Activated CD4-positive, alpha-beta T cell treated with anti-CD3 and anti-CD28 coated beads, Interleukin-2, amount 10 ng/mL, durations not matched to agents 24 days and 14 days (primary cell): ENCODE data around the gene GBF1. TPM values are rescaled to one million over a fixed set of nuclear protein-coding genes. Genes with fewer than 3 reads are reported as not detected.

Experiments used
- DNase-seq: peaks from one replicate; pipeline ENCODE4 v3.0.0; 2022
- H3K27ac Mint-ChIP-seq: one replicate; pipeline ENCODE4 v1.8.0; 2022; ENCODE audit warnings: mild to moderate bottlenecking, mixed read lengths
- H3K27me3 Mint-ChIP-seq: one replicate; pipeline ENCODE4 v1.8.0; 2022; ENCODE audit warnings: mixed read lengths
- H3K36me3 Mint-ChIP-seq: one replicate; pipeline ENCODE4 v1.8.0; 2022; ENCODE audit warnings: low read depth, mild to moderate bottlenecking, mixed read lengths
- H3K4me1 Mint-ChIP-seq: one replicate; pipeline ENCODE4 v1.8.0; 2021; ENCODE audit warnings: mixed read lengths
- H3K4me3 Mint-ChIP-seq: one replicate; pipeline ENCODE4 v1.8.0; 2022; ENCODE audit warnings: mild to moderate bottlenecking, moderate library complexity, mixed read lengths
- H3K9me3 Mint-ChIP-seq: one replicate; pipeline ENCODE4 v1.8.0; 2021; ENCODE audit warnings: mixed read lengths
- intact Hi-C: fragments of 100-400 bp; cut with micrococcal nuclease; formaldehyde crosslinking; loops from one replicate; pipeline ENCODE4 v1.15.1; 2023
- total RNA-seq: library from RNA; stranded (reverse); gene quantifications from 2 replicates; pipeline ENCODE4 v1.2.3, GENCODE V29; 2022

The GBF1 gene
- total RNA-seq, 1 donor from 2014 or later: 47.7 TPM

DNA sequence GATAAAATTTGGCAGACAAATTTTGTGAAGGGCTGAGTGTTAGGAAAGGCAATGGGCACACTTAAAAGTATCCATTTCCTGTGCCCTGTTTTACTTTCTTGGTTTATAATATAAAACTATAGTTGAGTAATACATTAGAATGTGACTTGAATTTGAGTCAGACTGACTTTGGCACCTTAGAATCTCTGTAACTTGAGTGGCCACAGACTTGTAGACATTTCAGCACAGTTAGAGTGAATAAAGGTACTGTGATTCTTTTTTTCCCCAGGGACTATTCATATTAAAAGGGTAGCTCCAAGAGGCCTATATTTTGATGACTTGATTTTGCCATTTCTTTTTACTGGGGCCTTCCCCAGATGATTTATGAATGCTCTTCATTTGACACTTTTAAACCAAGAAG, 22.4 kb downstream of the GBF1 start:
- Mint-ChIP-seq H3K9me3 (no peaks in the 10 kb centered on the region), H3K4me3 (no peak overlapping the region), H3K27me3 (no peaks in the 10 kb centered on the region), H3K36me3 (peaks cover 23% of the 10 kb centered on the region), H3K4me1 (peaks cover 30% of the 10 kb centered on the region), H3K27ac (peak overlapping the region; percentile 88)
- no peak for DNase-seq
- intact Hi-C loops: loop anchor here (2.0 kb wide), 2 partner anchors 15 to 69 kb away; no protein-coding TSS in a partner anchor

GRCh38 chr10:102268375-102268888, 23.1 kb downstream of the GBF1 start:
- intact Hi-C loops: loop anchor here (2.0 kb wide), 2 partner anchors 14 to 68 kb away; no protein-coding TSS in a partner anchor
- peak overlapping the region; percentile 88 for H3K27ac Mint-ChIP-seq
- H3K27me3 Mint-ChIP-seq: no peaks in the 10 kb centered on the region
- peak overlapping the region; percentile 5 for H3K4me3 Mint-ChIP-seq
- DNase-seq: no peak
- peaks cover 30% of the 10 kb centered on the region for H3K4me1 Mint-ChIP-seq
- H3K9me3 Mint-ChIP-seq: no peaks in the 10 kb centered on the region
- peaks cover 19% of the 10 kb centered on the region for H3K36me3 Mint-ChIP-seq

GRCh38 chr10:102269017-102269416, 23.7 kb downstream of the GBF1 start:
- H3K9me3 Mint-ChIP-seq: no peaks in the 10 kb centered on the region
- H3K4me1 Mint-ChIP-seq: peaks cover 30% of the 10 kb centered on the region

GRCh38 chr10:102274062-102274461, 28.7 kb downstream of the GBF1 start:
- Mint-ChIP-seq H3K4me1 (peaks cover 9% of the 10 kb centered on the region), H3K4me3 (no peak overlapping the region), H3K27me3 (no peaks in the 10 kb centered on the region), H3K27ac (no peak overlapping the region), H3K9me3 (no peaks in the 10 kb centered on the region), H3K36me3 (peaks cover 15% of the 10 kb centered on the region)
- intact Hi-C loops: no loop called here
- no peak for DNase-seq

More at GRCh38 chr10:102269017-102269416, 23.7 kb downstream of the GBF1 start:
- Mint-ChIP-seq H3K4me3 (no peak overlapping the region), H3K27me3 (no peaks in the 10 kb centered on the region), H3K27ac (peak overlapping the region; percentile 88), H3K36me3 (peaks cover 18% of the 10 kb centered on the region)
- intact Hi-C loops: loop anchor here (2.0 kb wide), 2 partner anchors 14 to 68 kb away; no protein-coding TSS in a partner anchor
- no peak for DNase-seq

DNA sequence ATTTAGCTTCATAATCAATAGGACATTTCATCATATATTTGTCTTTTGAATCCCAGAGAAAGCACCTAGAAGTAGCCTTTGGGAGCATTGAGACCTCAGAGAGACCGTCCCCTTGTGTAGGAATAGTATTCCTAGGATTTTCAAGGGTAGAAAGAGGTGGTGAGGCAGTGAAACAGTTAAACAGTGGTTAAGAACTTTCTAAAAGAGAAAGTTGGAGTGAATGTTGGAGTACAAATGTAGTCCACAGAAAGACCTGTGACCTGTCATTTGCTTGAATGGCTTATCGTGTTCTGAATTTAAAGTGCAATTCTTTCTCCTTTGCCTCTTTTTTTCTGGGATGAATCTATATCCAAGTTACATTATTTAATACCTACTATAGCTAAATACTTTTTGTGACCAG, 30.0 kb downstream of the GBF1 start:
- intact Hi-C loops: no loop called here
- H3K4me3 Mint-ChIP-seq: no peak overlapping the region
- H3K4me1 Mint-ChIP-seq: peaks cover 16% of the 10 kb centered on the region
- H3K36me3 Mint-ChIP-seq: peaks cover 12% of the 10 kb centered on the region
- no peaks in the 10 kb centered on the region for H3K27me3 Mint-ChIP-seq
- DNase-seq: no peak
- H3K27ac Mint-ChIP-seq: no peak overlapping the region
- no peaks in the 10 kb centered on the region for H3K9me3 Mint-ChIP-seq

- intact Hi-C loops: no loop called here
These were observed 33.8 kb downstream of the GBF1 start for GRCh38 chr10:102279104-102279503.

DNA sequence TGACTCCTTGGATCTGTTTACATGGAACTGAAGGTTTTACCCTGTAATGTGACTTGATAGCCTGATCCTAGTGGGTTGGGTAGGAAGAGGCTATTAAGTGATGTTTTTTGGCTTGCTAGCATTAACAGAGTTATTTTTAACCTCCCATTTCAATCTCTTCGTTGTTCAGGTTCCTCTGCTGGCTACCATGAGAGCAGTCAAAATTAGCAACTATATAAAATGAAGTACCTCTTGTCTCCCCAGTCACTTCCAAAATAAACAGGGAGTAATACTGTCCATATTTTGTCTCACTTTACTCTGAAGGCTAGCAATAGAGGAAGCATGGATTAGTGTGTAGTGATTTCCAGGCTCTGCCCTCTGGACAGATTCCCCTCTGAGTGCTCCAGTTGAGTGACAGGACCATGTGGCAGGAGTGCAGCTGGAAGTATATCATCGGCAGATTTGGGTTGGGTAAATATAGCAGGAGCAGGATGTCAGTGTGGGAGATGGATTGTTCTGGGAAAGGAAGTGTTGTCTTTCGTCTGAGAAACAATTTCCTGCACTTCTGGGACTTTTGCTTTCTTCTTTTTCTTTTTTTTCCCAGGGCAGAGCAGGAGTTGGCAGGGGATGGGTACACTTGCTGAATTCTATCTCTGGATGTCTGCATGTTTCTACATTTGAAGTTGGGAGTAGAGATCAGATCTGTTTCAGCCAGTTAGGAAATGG, 35.2 kb downstream of the GBF1 start:
- Mint-ChIP-seq H3K9me3 (no peaks in the 10 kb centered on the region), H3K36me3 (peaks cover 17% of the 10 kb centered on the region), H3K27me3 (no peaks in the 10 kb centered on the region), H3K4me3 (peak overlapping the region; percentile 68), H3K4me1 (peaks cover 51% of the 10 kb centered on the region), H3K27ac (peak overlapping the region; percentile 77)
- DNase-seq: no peak
- intact Hi-C loops: loop anchor here (5.0 kb wide), 2 partner anchors 48 to 57 kb away; no protein-coding TSS in a partner anchor

More at GRCh38 chr10:102279104-102279503, 33.8 kb downstream of the GBF1 start:
- Mint-ChIP-seq H3K36me3 (peaks cover 17% of the 10 kb centered on the region), H3K4me1 (peaks cover 38% of the 10 kb centered on the region), H3K27ac (no peak overlapping the region), H3K4me3 (no peak overlapping the region), H3K9me3 (no peaks in the 10 kb centered on the region), H3K27me3 (no peaks in the 10 kb centered on the region)
- DNase-seq: no peak

GRCh38 chr10:102281102-102281487, 35.8 kb downstream of the GBF1 start:
- peaks cover 56% of the 10 kb centered on the region for H3K4me1 Mint-ChIP-seq
- H3K4me3 Mint-ChIP-seq: peak overlapping the region; percentile 68
- H3K27me3 Mint-ChIP-seq: no peaks in the 10 kb centered on the region
- intact Hi-C loops: loop anchor here (5.0 kb wide), 2 partner anchors 49 to 56 kb away; no protein-coding TSS in a partner anchor
- no peak for DNase-seq
- no peak overlapping the region for H3K27ac Mint-ChIP-seq
- no peaks in the 10 kb centered on the region for H3K9me3 Mint-ChIP-seq
- H3K36me3 Mint-ChIP-seq: peaks cover 20% of the 10 kb centered on the region

DNA sequence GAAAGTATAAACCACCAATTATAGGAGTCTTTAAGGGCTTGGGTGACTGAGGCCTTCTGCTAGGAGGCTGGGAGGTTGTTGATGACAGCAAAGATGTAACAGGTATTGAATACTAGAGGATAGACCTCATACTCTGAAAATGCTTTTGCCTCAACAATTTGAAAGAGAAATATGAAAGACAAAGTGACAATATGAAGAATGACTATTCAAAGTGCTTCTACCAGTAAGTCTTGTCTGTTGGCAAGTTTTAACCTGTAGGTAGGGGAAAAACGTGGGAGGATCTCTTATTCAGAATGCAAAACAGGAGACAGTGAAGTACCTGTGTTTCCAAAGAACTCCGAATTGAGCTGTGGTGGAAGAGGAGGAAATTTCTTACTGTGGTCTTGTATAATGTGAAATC, 38.2 kb downstream of the GBF1 start:
- peak overlapping the region; percentile 44 for H3K4me3 Mint-ChIP-seq
- no peak for DNase-seq
- H3K27me3 Mint-ChIP-seq: no peaks in the 10 kb centered on the region
- peaks cover 26% of the 10 kb centered on the region for H3K36me3 Mint-ChIP-seq
- H3K9me3 Mint-ChIP-seq: no peaks in the 10 kb centered on the region
- peak overlapping the region; percentile 80 for H3K27ac Mint-ChIP-seq
- intact Hi-C loops: loop anchor here (2.0 to 5.0 kb wide), 3 partner anchors 15 to 54 kb away; no protein-coding TSS in a partner anchor
- peaks cover 69% of the 10 kb centered on the region for H3K4me1 Mint-ChIP-seq

DNA sequence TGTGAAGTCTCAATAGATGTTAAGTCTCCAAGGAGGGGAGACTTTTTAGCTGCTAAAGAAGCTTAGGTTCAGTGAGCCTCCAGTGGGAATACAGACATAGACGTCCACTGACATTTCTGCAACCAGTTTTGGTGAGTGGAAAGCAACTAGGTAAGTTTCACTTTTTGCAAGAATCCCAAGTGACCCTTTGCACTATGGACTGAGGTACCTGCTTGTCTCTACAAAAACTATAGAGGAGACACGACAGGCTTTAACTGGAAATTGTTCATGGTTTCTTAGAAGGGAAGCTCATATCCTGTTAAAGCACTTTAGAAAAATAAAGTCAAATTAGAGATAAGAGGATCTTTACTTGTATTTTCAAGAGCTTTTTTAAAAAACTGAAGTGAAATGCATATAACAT, 38.6 kb downstream of the GBF1 start:
- peak overlapping the region; percentile 44 for H3K4me3 Mint-ChIP-seq

DNA sequence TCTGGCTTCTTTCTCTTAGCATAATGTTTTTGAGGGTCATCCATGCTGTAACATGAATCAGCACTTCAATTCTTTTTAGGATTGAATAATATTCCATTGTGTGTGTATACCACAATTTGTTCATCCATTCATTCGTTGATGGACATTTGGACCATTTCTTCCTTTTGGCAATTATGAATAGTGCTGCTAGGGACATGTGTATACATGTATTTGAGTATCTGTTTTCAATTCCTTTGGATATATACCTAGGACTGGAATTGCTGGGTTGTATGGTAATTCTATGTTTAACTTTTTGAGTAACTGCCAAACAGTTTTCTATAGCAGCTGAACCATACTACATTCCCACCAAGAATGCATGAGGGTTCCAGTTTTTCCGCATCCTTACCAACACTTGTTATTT, 39.2 kb downstream of the GBF1 start:
- H3K36me3 Mint-ChIP-seq: peaks cover 24% of the 10 kb centered on the region
- H3K27me3 Mint-ChIP-seq: no peaks in the 10 kb centered on the region

More for the DNA sequence above, 38.6 kb downstream of the GBF1 start:
- Mint-ChIP-seq H3K9me3 (no peaks in the 10 kb centered on the region), H3K27ac (peak overlapping the region; percentile 80), H3K27me3 (no peaks in the 10 kb centered on the region), H3K4me1 (peaks cover 67% of the 10 kb centered on the region), H3K36me3 (peaks cover 22% of the 10 kb centered on the region)
- intact Hi-C loops: loop anchor here (2.0 to 5.0 kb wide), 3 partner anchors 15 to 53 kb away; no protein-coding TSS in a partner anchor
- peak; percentile 63 for DNase-seq

GRCh38 chr10:102285133-102285532, 39.8 kb downstream of the GBF1 start:
- Mint-ChIP-seq H3K9me3 (no peaks in the 10 kb centered on the region), H3K4me3 (peak overlapping the region; percentile 29), H3K27me3 (no peaks in the 10 kb centered on the region), H3K4me1 (peaks cover 62% of the 10 kb centered on the region), H3K27ac (peak overlapping the region; percentile 62), H3K36me3 (peaks cover 24% of the 10 kb centered on the region)
- intact Hi-C loops: loop anchor here (1.0 kb wide), 1 partner anchor 38 kb away; no protein-coding TSS in a partner anchor
- no peak for DNase-seq

More for the DNA sequence above, 39.2 kb downstream of the GBF1 start:
- peak overlapping the region; percentile 80 for H3K27ac Mint-ChIP-seq
- DNase-seq: no peak
- peaks cover 68% of the 10 kb centered on the region for H3K4me1 Mint-ChIP-seq
- intact Hi-C loops: loop anchor here (5.0 kb wide), 2 partner anchors 52 to 53 kb away; no protein-coding TSS in a partner anchor
- H3K9me3 Mint-ChIP-seq: no peaks in the 10 kb centered on the region
- H3K4me3 Mint-ChIP-seq: peak overlapping the region; percentile 44

DNA sequence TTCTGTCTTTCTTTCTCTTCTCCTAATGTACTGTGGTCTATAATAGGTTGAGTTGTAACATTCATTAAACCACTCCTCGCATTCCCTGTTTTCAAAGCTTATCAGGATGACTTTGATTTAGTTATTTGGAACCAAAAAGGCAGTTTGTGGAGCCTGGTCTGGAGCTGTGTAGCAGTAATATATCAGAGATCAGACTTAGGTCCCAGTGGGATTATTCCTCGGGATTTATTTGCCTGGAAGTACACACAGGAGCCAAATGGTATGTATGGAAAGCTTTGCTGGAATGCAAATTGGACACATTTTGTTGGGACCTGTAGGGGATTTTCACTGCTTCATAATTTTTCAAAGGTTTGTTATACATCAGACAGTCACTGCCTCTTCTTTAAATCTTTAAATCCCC, 40.9 kb downstream of the GBF1 start:
- no peak for DNase-seq
- Mint-ChIP-seq H3K9me3 (no peaks in the 10 kb centered on the region), H3K27me3 (no peaks in the 10 kb centered on the region), H3K27ac (peak overlapping the region; percentile 47), H3K4me3 (no peak overlapping the region), H3K4me1 (peaks cover 54% of the 10 kb centered on the region), H3K36me3 (peaks cover 20% of the 10 kb centered on the region)
- intact Hi-C loops: no loop called here

GRCh38 chr10:102287538-102287937, 42.2 kb downstream of the GBF1 start:
- intact Hi-C loops: no loop called here
- H3K27me3 Mint-ChIP-seq: no peaks in the 10 kb centered on the region
- peak overlapping the region; percentile 76 for H3K27ac Mint-ChIP-seq
- H3K4me1 Mint-ChIP-seq: peaks cover 52% of the 10 kb centered on the region
- DNase-seq: no peak
- H3K4me3 Mint-ChIP-seq: no peak overlapping the region
- no peaks in the 10 kb centered on the region for H3K9me3 Mint-ChIP-seq
- peaks cover 24% of the 10 kb centered on the region for H3K36me3 Mint-ChIP-seq
